ENCODE measurements around the gene IL17A. TPM values are rescaled to one million over a fixed set of nuclear protein-coding genes. Genes with fewer than 3 reads are reported as not detected.

The IL17A gene
- total RNA-seq, 1 experiment from 2014 or later: not detected

DNA sequence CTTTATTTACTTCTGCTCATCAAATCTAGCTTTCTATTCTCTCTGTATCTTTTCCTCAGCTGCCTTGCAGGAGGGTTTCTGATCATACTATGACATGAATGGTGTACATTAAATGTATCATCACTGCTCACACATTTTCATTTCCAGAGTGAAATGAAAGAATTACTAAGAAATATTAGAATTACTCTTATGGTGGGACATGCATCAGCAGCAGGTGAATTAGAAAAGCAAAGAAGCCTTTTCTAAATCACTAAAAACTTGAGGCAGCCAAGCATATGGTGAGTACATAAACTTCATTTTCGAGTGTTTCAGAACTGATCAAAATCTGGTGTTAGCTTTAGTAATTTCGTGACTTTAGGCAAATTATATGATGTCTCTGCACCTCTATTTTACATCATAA lies 23.6 kb downstream of the IL17A start:
- DNase-seq: no peak
- TF ChIP-seq EZH2 (IDR thresholded peaks at IDR 0.05; ENCODE audit: low read depth): no peak
- TF ChIP-seq, protein P1, sequence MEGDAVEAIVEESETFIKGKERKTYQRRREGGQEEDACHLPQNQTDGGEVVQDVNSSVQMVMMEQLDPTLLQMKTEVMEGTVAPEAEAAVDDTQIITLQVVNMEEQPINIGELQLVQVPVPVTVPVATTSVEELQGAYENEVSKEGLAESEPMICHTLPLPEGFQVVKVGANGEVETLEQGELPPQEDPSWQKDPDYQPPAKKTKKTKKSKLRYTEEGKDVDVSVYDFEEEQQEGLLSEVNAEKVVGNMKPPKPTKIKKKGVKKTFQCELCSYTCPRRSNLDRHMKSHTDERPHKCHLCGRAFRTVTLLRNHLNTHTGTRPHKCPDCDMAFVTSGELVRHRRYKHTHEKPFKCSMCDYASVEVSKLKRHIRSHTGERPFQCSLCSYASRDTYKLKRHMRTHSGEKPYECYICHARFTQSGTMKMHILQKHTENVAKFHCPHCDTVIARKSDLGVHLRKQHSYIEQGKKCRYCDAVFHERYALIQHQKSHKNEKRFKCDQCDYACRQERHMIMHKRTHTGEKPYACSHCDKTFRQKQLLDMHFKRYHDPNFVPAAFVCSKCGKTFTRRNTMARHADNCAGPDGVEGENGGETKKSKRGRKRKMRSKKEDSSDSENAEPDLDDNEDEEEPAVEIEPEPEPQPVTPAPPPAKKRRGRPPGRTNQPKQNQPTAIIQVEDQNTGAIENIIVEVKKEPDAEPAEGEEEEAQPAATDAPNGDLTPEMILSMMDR (conservative IDR thresholded peaks at IDR 0.05): no peak
- H3K27me3 ChIP-seq (ENCODE audit: insufficient read depth, low read depth): peaks cover 5% of the 10 kb centered on the region; the same call in 1 of the 2 replicates
- no TSS peak for BruUV-seq (replicated peaks)
- no peaks in the 10 kb centered on the region for H3K9me2 ChIP-seq (ENCODE audit: insufficient read depth)
- H3K4me2 ChIP-seq: no peak overlapping the region
- ChIA-PET CTCF (no interaction called here), POLR2A (ENCODE audit: unreplicated experiment) (no interaction called here)
- no peak overlapping the region for H3K27ac ChIP-seq
- intact Hi-C loops (cut with micrococcal nuclease; ENCODE audit: unreplicated experiment): no loop called here
- no peaks in the 10 kb centered on the region for H4K20me1 ChIP-seq (ENCODE audit: insufficient read depth)
- no peak overlapping the region for H2AFZ ChIP-seq
- no peaks in the 10 kb centered on the region for H3K36me3 ChIP-seq (ENCODE audit: low read depth)
- H3K4me3 ChIP-seq: no peak overlapping the region
- no peaks in the 10 kb centered on the region for H3K9me3 ChIP-seq (ENCODE audit: insufficient read depth, low read depth)
- no peaks in the 10 kb centered on the region for H3K4me1 ChIP-seq (replicated peaks; ENCODE audit: insufficient read depth)
- H3K79me2 ChIP-seq (ENCODE audit: low read depth): no peaks in the 10 kb centered on the region
- no peaks in the 10 kb centered on the region for H3F3A ChIP-seq (ENCODE audit: insufficient read depth, low read depth)

DNA sequence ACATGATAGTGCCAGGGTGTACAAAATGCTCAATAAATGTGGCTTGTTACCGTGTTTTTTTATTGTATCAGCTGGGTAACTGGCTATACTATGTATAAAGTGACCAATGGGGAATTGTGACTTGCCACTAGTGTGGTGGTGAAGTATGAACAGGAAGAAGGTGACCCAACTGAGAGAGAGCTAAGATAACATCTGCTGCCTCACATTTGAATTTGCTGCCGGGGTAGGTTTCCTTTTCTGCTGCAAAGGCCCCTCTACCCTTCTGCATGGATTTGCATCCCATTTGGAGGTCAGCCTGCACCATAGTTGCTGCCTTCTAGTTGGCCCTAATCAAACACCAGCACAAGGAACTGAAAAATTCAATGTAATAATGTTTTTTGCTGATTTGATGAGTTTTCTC lies 24.1 kb downstream of the IL17A start:
- no peaks in the 10 kb centered on the region for H3K9me2 ChIP-seq (ENCODE audit: insufficient read depth)
- no peaks in the 10 kb centered on the region for H4K20me1 ChIP-seq (ENCODE audit: insufficient read depth)
- H3K4me1 ChIP-seq (replicated peaks; ENCODE audit: insufficient read depth): no peaks in the 10 kb centered on the region
- H3K4me2 ChIP-seq: no peak overlapping the region
- no TSS peak for BruUV-seq (replicated peaks)
- DNase-seq: no peak
- H3K9me3 ChIP-seq (ENCODE audit: insufficient read depth, low read depth): no peaks in the 10 kb centered on the region
- H3K27ac ChIP-seq: no peak overlapping the region
- H3K27me3 ChIP-seq (ENCODE audit: insufficient read depth, low read depth): peaks cover 5% of the 10 kb centered on the region; the same call in 1 of the 2 replicates
- no peak overlapping the region for H2AFZ ChIP-seq
- H3F3A ChIP-seq (ENCODE audit: insufficient read depth, low read depth): no peaks in the 10 kb centered on the region
- TF ChIP-seq EZH2 (IDR thresholded peaks at IDR 0.05; ENCODE audit: low read depth): no peak
- TF ChIP-seq, protein P1 (conservative IDR thresholded peaks at IDR 0.05): no peak
- POLR2A ChIA-PET (ENCODE audit: unreplicated experiment): no interaction called here
- H3K4me3 ChIP-seq: no peak overlapping the region
- intact Hi-C loops (cut with micrococcal nuclease; ENCODE audit: unreplicated experiment): no loop called here
- H3K36me3 ChIP-seq (ENCODE audit: low read depth): no peaks in the 10 kb centered on the region
- H3K79me2 ChIP-seq (ENCODE audit: low read depth): no peaks in the 10 kb centered on the region
- CTCF ChIA-PET: no interaction called here

DNA sequence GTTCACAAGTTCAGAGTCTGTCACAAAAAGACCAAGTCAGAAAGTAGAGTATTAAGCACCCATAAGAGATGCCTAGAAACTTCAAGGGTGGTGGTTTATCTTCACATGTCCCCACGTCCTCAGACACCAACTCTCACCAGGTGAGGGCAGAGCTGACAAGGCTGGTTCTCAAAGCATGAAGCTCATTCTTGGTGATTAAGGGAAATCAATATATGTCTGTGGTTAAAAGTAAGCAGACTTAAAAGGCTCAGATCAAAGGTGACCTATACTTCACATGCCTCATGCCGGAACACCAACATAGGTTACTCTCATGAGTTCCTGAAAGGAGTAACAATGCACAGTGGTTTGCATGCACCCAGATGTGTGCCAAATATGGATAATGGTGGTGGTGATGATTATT lies 27.0 kb downstream of the IL17A start:
- no TSS peak for BruUV-seq (replicated peaks)

More for the DNA sequence above, 27.0 kb downstream of the IL17A start:
- Histone ChIP-seq H3K4me1 (replicated peaks; ENCODE audit: insufficient read depth) (no peaks in the 10 kb centered on the region), H3K4me3 (no peak overlapping the region), H3K27ac (no peak overlapping the region), H3F3A (ENCODE audit: insufficient read depth, low read depth) (no peaks in the 10 kb centered on the region), H2AFZ (no peak overlapping the region), H3K9me2 (ENCODE audit: insufficient read depth) (no peaks in the 10 kb centered on the region), H3K4me2 (no peak overlapping the region), H3K9me3 (ENCODE audit: insufficient read depth, low read depth) (no peaks in the 10 kb centered on the region), H3K27me3 (ENCODE audit: insufficient read depth, low read depth) (peaks cover 10% of the 10 kb centered on the region; the same call in 1 of the 2 replicates), H3K79me2 (ENCODE audit: low read depth) (no peaks in the 10 kb centered on the region), H4K20me1 (ENCODE audit: insufficient read depth) (no peaks in the 10 kb centered on the region), H3K36me3 (ENCODE audit: low read depth) (no peaks in the 10 kb centered on the region)
- ChIA-PET CTCF (no interaction called here), POLR2A (ENCODE audit: unreplicated experiment) (no interaction called here)
- intact Hi-C loops (cut with micrococcal nuclease; ENCODE audit: unreplicated experiment): no loop called here
- TF ChIP-seq, protein P1 (conservative IDR thresholded peaks at IDR 0.05): no peak
- no peak for TF ChIP-seq EZH2 (IDR thresholded peaks at IDR 0.05; ENCODE audit: low read depth)
- DNase-seq: no peak
